ACC112 (cell line): ENCODE results near the gene CIROP.

Experiments
- H2AFZ ChIP-seq: fragments of 200-600 bp; sonication (generic); one replicate; pipeline ENCODE4 v1.6.0; 2017; ENCODE audit warnings: antibody characterized with exemption, low read length; ENCODE audit not compliant: unreplicated experiment
- H3K27ac ChIP-seq: fragments of 200-600 bp; sonication (generic); 2 replicates; pipeline ENCODE4 v1.5.1; 2014; ENCODE audit warnings: low read depth, mild to moderate bottlenecking, antibody characterized with exemption, low read length, moderate library complexity
- H3K27me3 ChIP-seq: fragments of 200-600 bp; sonication (generic); 2 replicates; pipeline ENCODE4 v1.6.1; 2014; ENCODE audit warnings: mild to moderate bottlenecking, antibody characterized with exemption, low read length, moderate library complexity, mixed read lengths; ENCODE audit not compliant: insufficient read depth
- H3K36me3 ChIP-seq: fragments of 200-600 bp; sonication (generic); 2 replicates; pipeline ENCODE4 v1.6.1; 2016; ENCODE audit warnings: mild to moderate bottlenecking, antibody characterized with exemption, low read length, moderate library complexity, mixed read lengths; ENCODE audit not compliant: insufficient read depth
- H3K4me1 ChIP-seq: fragments of 200-600 bp; sonication (generic); one replicate; pipeline ENCODE4 v1.6.1; 2016; ENCODE audit warnings: low read length, mixed read lengths; ENCODE audit not compliant: insufficient read depth, unreplicated experiment, control insufficient read depth
- H3K4me3 ChIP-seq: fragments of 200-600 bp; sonication (generic); 2 replicates; pipeline ENCODE4 v1.5.1; 2014; ENCODE audit warnings: mild to moderate bottlenecking, low read depth, low read length
- H3K79me2 ChIP-seq: fragments of 200-600 bp; sonication (generic); one replicate; pipeline ENCODE4 v1.6.0; 2016; ENCODE audit warnings: low read length; ENCODE audit not compliant: control insufficient read depth, unreplicated experiment, insufficient read depth

CIROP gene

DNA sequence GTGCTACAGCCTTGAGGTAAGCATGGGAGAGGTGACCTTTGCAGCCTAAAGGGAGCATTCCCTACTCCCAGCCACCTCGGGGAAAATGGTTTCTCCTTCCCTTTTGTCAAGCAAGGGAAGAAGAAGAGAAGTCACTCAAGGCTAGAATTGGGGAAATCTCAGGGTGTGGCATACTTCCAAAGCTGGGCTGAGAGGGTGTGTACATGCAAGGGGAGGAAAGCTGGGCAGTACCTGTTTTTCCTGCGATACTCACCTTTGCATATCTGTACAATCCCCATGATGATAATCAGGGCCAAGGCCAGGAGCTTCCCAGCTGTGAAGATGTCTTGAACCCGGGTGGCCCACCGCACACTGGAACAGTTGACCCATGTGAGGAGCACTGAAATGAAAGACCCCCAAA lies 38.0 kb upstream of the CIROP start:
- no peaks in the 10 kb centered on the region for H3K79me2 ChIP-seq
- no peaks in the 10 kb centered on the region for H3K36me3 ChIP-seq
- H3K4me3 ChIP-seq = no peak overlapping the region
- peaks cover 8% of the 10 kb centered on the region; the same call in 1 of the 2 replicates for H3K27me3 ChIP-seq
- no peak overlapping the region for H3K27ac ChIP-seq
- peaks cover 2% of the 10 kb centered on the region for H3K4me1 ChIP-seq
- H2AFZ ChIP-seq = no peak overlapping the region

- no peaks in the 10 kb centered on the region for H3K4me1 ChIP-seq
- no peak overlapping the region for H3K27ac ChIP-seq
- no peak overlapping the region for H3K4me3 ChIP-seq
- H3K79me2 ChIP-seq = no peaks in the 10 kb centered on the region
- H3K27me3 ChIP-seq = peaks cover 8% of the 10 kb centered on the region; the same call in 1 of the 2 replicates
- H3K36me3 ChIP-seq = no peaks in the 10 kb centered on the region
- no peak overlapping the region for H2AFZ ChIP-seq
Measured at GRCh38 chr14:23141706-23142444, 37.1 kb upstream of the CIROP start.

DNA sequence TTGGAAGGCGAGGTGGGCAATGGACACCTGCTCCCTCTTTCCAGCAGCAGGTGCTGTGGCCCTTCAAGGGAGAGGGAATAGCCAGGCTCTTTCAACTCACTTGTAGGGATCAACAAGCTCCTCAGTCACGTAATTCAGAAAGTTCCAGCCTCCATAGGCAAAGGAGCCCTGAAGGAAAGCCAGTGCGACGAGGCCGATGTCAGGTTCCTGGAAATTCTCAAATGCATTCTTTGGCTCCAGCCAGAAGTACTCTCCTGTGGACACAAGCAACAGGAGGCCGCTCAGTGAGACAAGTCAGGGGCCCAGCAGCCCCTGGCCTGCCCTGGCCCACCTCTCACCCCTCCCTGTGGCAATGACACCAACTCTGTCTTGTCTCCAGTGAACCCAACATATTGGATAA lies 35.6 kb upstream of the CIROP start:
- peaks cover 8% of the 10 kb centered on the region; the same call in 1 of the 2 replicates for H3K27me3 ChIP-seq
- H2AFZ ChIP-seq = no peak overlapping the region
- no peak overlapping the region for H3K27ac ChIP-seq
- no peaks in the 10 kb centered on the region for H3K79me2 ChIP-seq
- H3K4me1 ChIP-seq = no peaks in the 10 kb centered on the region
- H3K4me3 ChIP-seq = no peak overlapping the region
- H3K36me3 ChIP-seq = no peaks in the 10 kb centered on the region

DNA sequence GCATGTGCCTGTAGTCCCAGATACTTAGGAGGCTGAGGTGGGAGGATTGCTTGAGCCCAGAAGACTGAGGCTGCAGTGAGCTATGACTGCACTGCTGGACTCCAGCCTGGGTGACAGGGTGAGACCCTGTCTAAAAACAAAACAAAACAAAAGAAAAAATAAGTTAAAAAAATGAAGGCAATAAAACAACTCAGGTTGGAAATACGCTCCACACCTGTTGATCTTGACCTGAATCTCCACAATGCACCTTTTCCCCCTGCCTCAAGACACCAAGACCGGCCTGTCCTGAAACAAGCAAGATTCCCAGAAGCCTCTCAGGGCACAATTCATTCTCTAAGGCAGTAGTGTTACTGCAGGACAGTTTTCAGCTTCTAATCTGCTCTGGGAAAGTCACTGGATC lies 35.1 kb upstream of the CIROP start:
- H3K4me1 ChIP-seq = no peaks in the 10 kb centered on the region
- H3K27me3 ChIP-seq = peaks cover 8% of the 10 kb centered on the region; the same call in 1 of the 2 replicates
- no peak overlapping the region for H3K4me3 ChIP-seq
- no peak overlapping the region for H2AFZ ChIP-seq
- H3K79me2 ChIP-seq = no peaks in the 10 kb centered on the region
- H3K36me3 ChIP-seq = no peaks in the 10 kb centered on the region
- H3K27ac ChIP-seq = no peak overlapping the region

GRCh38 chr14:23137813-23138535 lies 33.2 kb upstream of the CIROP start:
- peaks cover 4% of the 10 kb centered on the region; the same call in 1 of the 2 replicates for H3K27me3 ChIP-seq
- no peaks in the 10 kb centered on the region for H3K36me3 ChIP-seq
- no peak overlapping the region for H3K4me3 ChIP-seq
- H3K4me1 ChIP-seq = no peaks in the 10 kb centered on the region
- no peak overlapping the region for H2AFZ ChIP-seq
- H3K27ac ChIP-seq = no peak overlapping the region
- no peaks in the 10 kb centered on the region for H3K79me2 ChIP-seq

DNA sequence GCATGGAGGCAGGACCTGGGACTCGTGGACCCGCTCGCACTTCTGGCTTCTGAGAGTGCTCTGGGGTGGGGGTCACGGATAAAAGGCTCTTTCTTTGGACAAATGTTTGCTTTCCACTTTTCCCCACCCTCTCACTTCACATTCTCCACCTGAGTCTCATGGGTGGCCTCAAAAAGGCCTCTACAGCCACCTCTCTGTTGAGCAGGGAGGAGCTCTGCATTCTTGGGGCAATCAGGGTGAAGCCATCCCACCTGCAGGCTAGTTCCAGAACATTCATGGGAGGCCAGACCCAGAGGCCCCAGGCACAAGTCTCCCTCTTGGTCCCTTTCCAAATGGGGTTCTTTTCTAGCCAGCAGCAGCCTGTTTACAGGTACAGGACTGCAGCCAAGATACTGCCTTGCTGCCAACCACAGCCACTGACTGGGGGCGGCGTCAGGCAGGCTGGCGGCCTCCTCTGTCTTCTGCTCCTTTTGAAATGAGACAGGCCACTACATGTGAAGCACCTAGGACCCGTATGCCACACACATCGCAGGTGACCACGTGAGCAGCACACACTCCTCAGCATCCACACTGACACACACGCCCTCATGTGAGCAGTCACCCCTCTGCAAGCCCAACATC lies 32.5 kb upstream of the CIROP start:
- Histone ChIP-seq H3K4me1 (no peaks in the 10 kb centered on the region), H3K36me3 (no peaks in the 10 kb centered on the region)

DNA sequence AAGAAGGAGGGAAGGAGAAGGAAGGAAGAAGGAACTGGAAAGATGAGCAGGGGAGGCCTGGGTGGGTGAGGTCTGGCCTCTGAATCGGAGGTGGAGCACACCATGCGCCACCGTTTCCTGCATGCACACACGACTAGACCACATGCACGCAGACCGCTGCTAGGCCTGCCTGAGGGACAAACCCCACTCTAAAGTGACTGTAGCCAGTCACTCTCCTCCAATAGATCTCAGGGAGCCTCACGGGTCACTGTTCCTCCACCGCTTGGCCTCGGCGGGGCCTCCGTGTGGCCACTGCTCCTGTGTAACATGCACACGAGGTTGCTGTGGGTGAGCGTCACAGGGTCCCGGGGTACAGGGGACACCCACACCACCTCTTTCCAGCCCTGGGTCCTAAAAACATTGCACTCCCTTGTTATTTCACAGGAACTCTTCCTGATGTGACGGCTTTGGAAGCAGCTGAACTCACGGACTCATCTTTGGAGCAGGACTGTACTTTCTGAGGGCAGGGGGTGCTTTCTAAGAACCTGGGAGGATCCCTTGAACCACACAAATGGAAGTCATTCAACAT lies 31.9 kb upstream of the CIROP start:
- Histone ChIP-seq H3K36me3 (no peaks in the 10 kb centered on the region), H2AFZ (no peak overlapping the region), H3K4me1 (no peaks in the 10 kb centered on the region), H3K27me3 (no peaks in the 10 kb centered on the region), H3K27ac (no peak overlapping the region), H3K79me2 (no peaks in the 10 kb centered on the region), H3K4me3 (no peak overlapping the region)

More for the DNA sequence above, 32.5 kb upstream of the CIROP start:
- Histone ChIP-seq H3K79me2 (no peaks in the 10 kb centered on the region), H3K4me3 (no peak overlapping the region), H3K27ac (no peak overlapping the region), H3K27me3 (no peaks in the 10 kb centered on the region), H2AFZ (no peak overlapping the region)

- Histone ChIP-seq H3K36me3 (no peaks in the 10 kb centered on the region), H3K27me3 (no peaks in the 10 kb centered on the region), H3K79me2 (no peaks in the 10 kb centered on the region), H3K4me1 (no peaks in the 10 kb centered on the region), H3K4me3 (no peak overlapping the region), H2AFZ (no peak overlapping the region), H3K27ac (no peak overlapping the region)
Measured at GRCh38 chr14:23132970-23133369, 28.2 kb upstream of the CIROP start.

DNA sequence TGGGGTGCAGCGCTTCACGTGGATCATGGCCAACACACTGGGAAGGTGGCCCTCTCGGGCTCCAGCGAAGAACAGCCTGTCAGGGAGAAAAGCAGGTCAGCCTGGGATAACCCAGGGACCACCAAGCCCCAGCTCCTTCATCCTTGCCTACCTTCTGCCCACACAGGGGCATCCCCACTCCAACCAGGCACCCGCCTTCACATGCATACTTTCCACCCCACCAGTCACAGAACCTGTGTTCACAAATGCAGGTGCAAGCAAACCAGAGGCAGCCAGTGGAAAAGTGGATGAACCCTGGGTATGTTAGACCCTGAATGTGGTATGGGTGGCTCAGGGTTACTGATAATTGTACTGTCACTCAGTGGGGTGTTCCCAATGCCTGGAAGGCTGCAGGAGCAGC lies 26.7 kb upstream of the CIROP start:
- H3K79me2 ChIP-seq = no peaks in the 10 kb centered on the region
- H3K36me3 ChIP-seq = no peaks in the 10 kb centered on the region
- H3K4me1 ChIP-seq = no peaks in the 10 kb centered on the region
- H3K27me3 ChIP-seq = no peaks in the 10 kb centered on the region
- H3K27ac ChIP-seq = no peak overlapping the region
- no peak overlapping the region for H2AFZ ChIP-seq
- H3K4me3 ChIP-seq = no peak overlapping the region

- Histone ChIP-seq H3K27me3 (no peaks in the 10 kb centered on the region), H2AFZ (no peak overlapping the region), H3K4me3 (no peak overlapping the region), H3K36me3 (no peaks in the 10 kb centered on the region), H3K27ac (no peak overlapping the region), H3K79me2 (no peaks in the 10 kb centered on the region), H3K4me1 (no peaks in the 10 kb centered on the region)
Measured at GRCh38 chr14:23130871-23131270, 26.1 kb upstream of the CIROP start.
